ENCODE data around the gene OR6B2. TPM values are rescaled to one million over a fixed set of nuclear protein-coding genes. Genes with fewer than 3 reads are reported as not detected.

Gene OR6B2
- total and polyA plus RNA-seq, 4 donors, result not detected

GRCh38 chr2:240042740-240043139 is 12.5 kb upstream of the OR6B2 start:
- no peak for DNase-seq (ENCODE audit: low spot score)
- H3K9ac ChIP-seq (ENCODE audit: low read depth in 1 of 2, low read length in 2 of 2), result no peak overlapping the region
- no peaks in the 10 kb centered on the region for H3K9me3 ChIP-seq (ENCODE audit: control insufficient read depth in 4 of 4, low read length in 3 of 4)
- H3K36me3 ChIP-seq (ENCODE audit: control insufficient read depth in 4 of 4, insufficient read depth in 3 of 4, low read depth in 1 of 4, low read length in 3 of 4), result no peaks in the 10 kb centered on the region
- WGBS, result 69% methylated on average over 11 of the region's 11 CpGs
- no peak overlapping the region for H3K27ac ChIP-seq (ENCODE audit: low read depth in 1 of 2, low read length in 2 of 2)
- H3K4me3 ChIP-seq (ENCODE audit: low read depth in 1 of 3, low read length in 3 of 3), result no peak overlapping the region
- no peak for TF ChIP-seq EGR1 (IDR thresholded peaks at IDR 0.05; ENCODE audit: low read depth in 2 of 2)
- no peak for TF ChIP-seq ATF3 (IDR thresholded peaks at IDR 0.05)
- TF ChIP-seq, protein P1, sequence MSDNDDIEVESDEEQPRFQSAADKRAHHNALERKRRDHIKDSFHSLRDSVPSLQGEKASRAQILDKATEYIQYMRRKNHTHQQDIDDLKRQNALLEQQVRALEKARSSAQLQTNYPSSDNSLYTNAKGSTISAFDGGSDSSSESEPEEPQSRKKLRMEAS (IDR thresholded peaks at IDR 0.05), result no peak
- TF ChIP-seq ZBTB33 (IDR thresholded peaks at IDR 0.05), result no peak
- no peak for TF ChIP-seq HNF4G (IDR thresholded peaks at IDR 0.05)
- TF ChIP-seq YY1 (IDR thresholded peaks at IDR 0.05), result no peak
- TF ChIP-seq HNF4A (conservative IDR thresholded peaks at IDR 0.05), result no peak
- TF ChIP-seq JUND (IDR thresholded peaks at IDR 0.05), result no peak
- no peaks in the 10 kb centered on the region for H3K4me1 ChIP-seq (ENCODE audit: control insufficient read depth in 4 of 4, insufficient read depth in 4 of 4, low read length in 3 of 4)
- peaks cover 0 to 8% (median 5%) of the 10 kb centered on the region in 4 donors for H3K27me3 ChIP-seq (ENCODE audit: control insufficient read depth in 4 of 4, insufficient read depth in 4 of 4, low read length in 3 of 4)

- Histone ChIP-seq H3K9me3 (ENCODE audit: control insufficient read depth in 4 of 4, low read length in 3 of 4) (no peaks in the 10 kb centered on the region), H3K27me3 (ENCODE audit: control insufficient read depth in 4 of 4, insufficient read depth in 4 of 4, low read length in 3 of 4) (peaks cover 0 to 7% (median 4%) of the 10 kb centered on the region in 4 donors), H3K9ac (ENCODE audit: low read depth in 1 of 2, low read length in 2 of 2) (no peak overlapping the region), H3K4me1 (ENCODE audit: control insufficient read depth in 4 of 4, insufficient read depth in 4 of 4, low read length in 3 of 4) (no peaks in the 10 kb centered on the region), H3K4me3 (ENCODE audit: low read depth in 1 of 3, low read length in 3 of 3) (no peak overlapping the region), H3K36me3 (ENCODE audit: control insufficient read depth in 4 of 4, insufficient read depth in 3 of 4, low read depth in 1 of 4, low read length in 3 of 4) (no peaks in the 10 kb centered on the region), H3K27ac (ENCODE audit: low read depth in 1 of 2, low read length in 2 of 2) (no peak overlapping the region)
- 75% methylated on average over 6 of the region's 6 CpGs for WGBS
- TF ChIP-seq RAD21 (IDR thresholded peaks at IDR 0.05) (no peak), HNF4A (conservative IDR thresholded peaks at IDR 0.05) (no peak), EGR1 (IDR thresholded peaks at IDR 0.05; ENCODE audit: low read depth in 2 of 2) (no peak), SP1 (IDR thresholded peaks at IDR 0.05) (no peak)
- DNase-seq (ENCODE audit: low spot score), result no peak
Observed at GRCh38 chr2:240041363-240041762, 11.1 kb upstream of the OR6B2 start.

- H3K9me3 ChIP-seq (ENCODE audit: control insufficient read depth in 4 of 4, low read length in 3 of 4), result no peaks in the 10 kb centered on the region
- no peaks in the 10 kb centered on the region for H3K4me1 ChIP-seq (ENCODE audit: control insufficient read depth in 4 of 4, insufficient read depth in 4 of 4, low read length in 3 of 4)
- H3K4me3 ChIP-seq (ENCODE audit: low read depth in 1 of 3, low read length in 3 of 3), result no peak overlapping the region
- no peak for TF ChIP-seq NR2F2 (IDR thresholded peaks at IDR 0.05)
- no peak for TF ChIP-seq JUND (IDR thresholded peaks at IDR 0.05)
- TF ChIP-seq GABPA (IDR thresholded peaks at IDR 0.05 in 1 of 2, conservative IDR thresholded peaks at IDR 0.05 in 1 of 2), result no peak
- no peak for TF ChIP-seq YY1 (IDR thresholded peaks at IDR 0.05)
- no peak for TF ChIP-seq ZBTB33 (IDR thresholded peaks at IDR 0.05)
- TF ChIP-seq SP1 (IDR thresholded peaks at IDR 0.05), result no peak
- no peak for TF ChIP-seq RAD21 (IDR thresholded peaks at IDR 0.05)
- TF ChIP-seq ATF3 (IDR thresholded peaks at IDR 0.05), result no peak
- TF ChIP-seq, protein P2, sequence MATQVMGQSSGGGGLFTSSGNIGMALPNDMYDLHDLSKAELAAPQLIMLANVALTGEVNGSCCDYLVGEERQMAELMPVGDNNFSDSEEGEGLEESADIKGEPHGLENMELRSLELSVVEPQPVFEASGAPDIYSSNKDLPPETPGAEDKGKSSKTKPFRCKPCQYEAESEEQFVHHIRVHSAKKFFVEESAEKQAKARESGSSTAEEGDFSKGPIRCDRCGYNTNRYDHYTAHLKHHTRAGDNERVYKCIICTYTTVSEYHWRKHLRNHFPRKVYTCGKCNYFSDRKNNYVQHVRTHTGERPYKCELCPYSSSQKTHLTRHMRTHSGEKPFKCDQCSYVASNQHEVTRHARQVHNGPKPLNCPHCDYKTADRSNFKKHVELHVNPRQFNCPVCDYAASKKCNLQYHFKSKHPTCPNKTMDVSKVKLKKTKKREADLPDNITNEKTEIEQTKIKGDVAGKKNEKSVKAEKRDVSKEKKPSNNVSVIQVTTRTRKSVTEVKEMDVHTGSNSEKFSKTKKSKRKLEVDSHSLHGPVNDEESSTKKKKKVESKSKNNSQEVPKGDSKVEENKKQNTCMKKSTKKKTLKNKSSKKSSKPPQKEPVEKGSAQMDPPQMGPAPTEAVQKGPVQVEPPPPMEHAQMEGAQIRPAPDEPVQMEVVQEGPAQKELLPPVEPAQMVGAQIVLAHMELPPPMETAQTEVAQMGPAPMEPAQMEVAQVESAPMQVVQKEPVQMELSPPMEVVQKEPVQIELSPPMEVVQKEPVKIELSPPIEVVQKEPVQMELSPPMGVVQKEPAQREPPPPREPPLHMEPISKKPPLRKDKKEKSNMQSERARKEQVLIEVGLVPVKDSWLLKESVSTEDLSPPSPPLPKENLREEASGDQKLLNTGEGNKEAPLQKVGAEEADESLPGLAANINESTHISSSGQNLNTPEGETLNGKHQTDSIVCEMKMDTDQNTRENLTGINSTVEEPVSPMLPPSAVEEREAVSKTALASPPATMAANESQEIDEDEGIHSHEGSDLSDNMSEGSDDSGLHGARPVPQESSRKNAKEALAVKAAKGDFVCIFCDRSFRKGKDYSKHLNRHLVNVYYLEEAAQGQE (IDR thresholded peaks at IDR 0.05), result no peak
- TF ChIP-seq FOXA1 (IDR thresholded peaks at IDR 0.05), result no peak
- TF ChIP-seq HNF4A (conservative IDR thresholded peaks at IDR 0.05), result no peak
- no peak overlapping the region for H3K27ac ChIP-seq (ENCODE audit: low read depth in 1 of 2, low read length in 2 of 2)
- no peaks in the 10 kb centered on the region for H3K36me3 ChIP-seq (ENCODE audit: control insufficient read depth in 4 of 4, insufficient read depth in 3 of 4, low read depth in 1 of 4, low read length in 3 of 4)
- H3K27me3 ChIP-seq (ENCODE audit: control insufficient read depth in 4 of 4, insufficient read depth in 4 of 4, low read length in 3 of 4), result peaks cover 0 to 15% (median 5%) of the 10 kb centered on the region in 4 donors
- H3K9ac ChIP-seq (ENCODE audit: low read depth in 1 of 2, low read length in 2 of 2), result no peak overlapping the region
- DNase-seq (ENCODE audit: low spot score), result no peak
Observed at GRCh38 chr2:240037358-240037757, 7.1 kb upstream of the OR6B2 start.

Measured in liver (tissue), 9 donors.